ENCODE measurements around the gene SGCA. TPM values are rescaled to one million over a fixed set of nuclear protein-coding genes. Genes with fewer than 3 reads are reported as not detected.

SGCA gene
- total RNA-seq, 1 donor from 2014 or later, result 159 TPM

DNA sequence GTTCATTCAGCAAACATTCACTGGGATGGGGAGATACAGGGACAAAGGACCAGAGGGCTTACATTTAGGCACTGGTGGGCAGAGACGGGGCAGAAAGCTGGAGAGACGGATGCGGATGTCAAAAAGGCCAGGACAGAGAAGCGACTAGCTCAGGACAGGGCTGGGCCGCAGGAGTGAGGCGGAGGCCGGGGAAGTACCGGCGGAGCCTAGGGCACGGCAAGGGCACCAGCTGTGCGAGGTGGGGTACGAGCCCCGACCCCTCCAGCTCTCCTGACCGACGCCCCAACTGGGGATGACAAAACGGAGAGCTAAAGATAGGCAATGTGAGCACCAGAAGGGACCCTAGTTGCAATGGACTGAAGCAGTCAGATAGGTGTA is 3.9 kb upstream of the SGCA start:
- intact Hi-C loops (cut with DNase I), result loop anchor here (2.0 to 5.0 kb wide), 3 partner anchors 21 to 67 kb away; partner anchors contain the start of gene PDK2
- no peak for DNase-seq (ENCODE audit: low spot score)

DNA sequence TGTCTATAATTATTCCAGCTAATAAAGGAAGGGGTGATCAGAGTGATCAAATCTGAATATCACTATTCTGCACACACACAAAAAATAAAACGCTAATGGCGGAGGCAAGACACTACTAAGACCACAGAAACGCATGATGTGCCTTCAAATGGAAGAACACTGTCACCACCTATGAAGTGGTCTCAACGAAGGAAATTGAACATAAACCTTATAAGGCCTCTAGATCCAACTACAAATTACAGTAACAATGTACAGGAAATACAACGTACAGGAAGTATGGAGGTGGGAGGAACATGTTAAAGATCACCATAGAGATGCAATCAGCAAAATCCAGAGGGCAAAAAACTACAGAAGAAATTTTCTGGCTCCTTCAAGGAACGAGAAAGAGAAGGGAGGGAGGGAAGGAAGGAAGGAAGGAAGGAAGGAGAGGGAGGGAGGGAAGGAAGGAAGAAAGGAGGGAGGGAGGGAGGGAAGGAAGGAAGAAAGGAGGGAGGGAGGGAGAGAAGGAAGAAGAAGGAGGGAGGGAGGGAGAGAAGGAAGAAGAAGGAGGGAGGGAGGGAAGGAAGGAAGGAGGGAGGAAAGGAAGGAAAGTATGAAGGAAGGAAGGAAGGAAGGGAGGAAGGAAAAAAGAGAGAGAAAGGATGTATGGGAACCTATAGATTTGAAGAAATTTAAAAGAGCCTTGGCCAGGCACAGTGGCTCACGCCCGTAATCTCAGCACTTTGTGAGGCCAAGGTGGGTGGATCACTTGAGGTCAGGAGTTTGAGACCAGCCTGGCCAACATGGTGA is 3.1 kb upstream of the SGCA start:
- no peak for DNase-seq (ENCODE audit: low spot score)
- intact Hi-C loops (cut with DNase I), result loop anchor here (5.0 kb wide), 1 partner anchor 45 kb away; no protein-coding TSS in a partner anchor

DNA sequence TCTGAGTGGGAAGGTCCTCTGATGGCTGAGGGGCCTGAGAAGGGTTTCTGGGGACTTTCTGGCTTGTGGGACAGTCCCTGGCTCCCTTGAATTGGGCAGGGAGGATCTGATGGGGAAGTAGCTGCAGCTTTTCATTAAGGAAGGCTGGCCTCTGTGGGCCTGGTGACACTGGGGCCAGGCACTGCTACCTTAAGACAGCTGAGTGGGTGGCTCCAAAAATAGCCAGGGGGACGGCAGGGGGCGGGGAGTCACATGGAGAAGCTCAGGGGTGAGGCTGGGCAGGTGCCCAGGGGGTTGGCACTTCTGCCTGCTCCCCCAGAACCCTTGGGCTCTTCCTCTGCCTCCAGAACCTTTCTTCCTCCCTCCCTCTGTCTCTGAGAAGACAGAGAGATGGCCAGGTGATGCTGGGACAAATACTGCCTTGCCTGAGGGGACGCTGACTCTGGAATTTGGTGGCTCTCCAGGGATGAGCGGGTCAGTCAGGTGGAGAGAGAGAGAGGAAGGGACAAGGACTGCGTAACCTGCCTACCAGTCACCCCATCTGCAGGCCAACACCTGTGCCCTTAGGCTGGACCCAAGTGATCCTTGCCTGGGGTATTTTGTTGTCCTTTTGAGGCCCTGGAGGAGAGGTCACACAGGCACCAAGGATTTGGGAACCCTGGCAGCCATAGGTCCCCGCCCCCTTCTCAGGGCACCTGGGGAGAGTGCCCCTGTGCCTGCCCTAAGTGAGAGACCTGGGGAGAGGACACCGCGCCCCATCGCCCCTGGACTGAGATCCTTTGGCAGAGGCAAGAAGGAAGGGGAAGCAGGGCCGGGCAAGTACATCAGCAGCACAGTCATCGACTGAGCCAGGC is 1.7 kb upstream of the SGCA start:
- intact Hi-C loops (cut with DNase I), result loop anchor here (2.0 to 5.0 kb wide), 2 partner anchors 13 to 47 kb away; partner anchors contain the start of gene PPP1R9B
- peak; percentile 87 for DNase-seq (ENCODE audit: low spot score)

DNA sequence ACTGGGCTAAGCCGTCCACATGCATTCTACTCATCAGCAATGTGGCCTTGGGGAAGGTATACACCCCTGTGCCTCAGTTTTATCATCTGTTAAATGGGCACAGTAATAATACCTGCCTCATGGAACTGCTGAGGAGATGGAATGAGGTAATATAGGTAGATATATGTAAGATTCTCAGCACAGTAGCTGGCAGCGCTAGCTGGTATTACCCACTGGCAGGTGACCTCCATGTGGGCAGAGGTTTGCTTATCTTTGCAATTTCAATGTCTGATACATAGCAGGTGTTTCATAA is 1.2 kb upstream of the SGCA start:
- DNase-seq (ENCODE audit: low spot score), result no peak
- intact Hi-C loops (cut with DNase I), result loop anchor here (2.0 to 5.0 kb wide), 2 partner anchors 14 to 47 kb away; partner anchors contain the start of gene PPP1R9B

DNA sequence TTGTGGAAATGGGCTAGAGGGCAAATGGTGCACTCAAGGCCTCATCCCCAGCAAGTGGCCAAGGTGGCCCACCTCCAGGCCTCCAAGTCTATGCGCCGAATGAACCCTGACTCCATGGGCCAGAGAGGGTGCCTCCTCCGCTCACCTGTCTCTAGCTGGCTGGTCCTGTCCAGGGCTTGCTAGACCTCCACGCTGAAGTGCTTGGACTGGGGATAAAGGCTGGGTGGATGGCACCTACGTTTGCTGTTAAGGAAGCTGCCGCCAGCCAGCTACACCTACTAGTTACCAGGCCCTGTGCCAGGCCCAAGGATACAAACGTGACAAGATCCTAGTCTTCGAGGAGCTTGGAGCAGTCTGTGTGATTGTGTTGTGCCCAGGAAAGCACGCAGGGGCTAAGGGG is 739 bp upstream of the SGCA start:
- intact Hi-C loops (cut with DNase I), result loop anchor here (2.0 kb wide), 1 partner anchor 14 kb away; the partner anchor contains the start of gene PPP1R9B
- DNase-seq (ENCODE audit: low spot score), result no peak

DNA sequence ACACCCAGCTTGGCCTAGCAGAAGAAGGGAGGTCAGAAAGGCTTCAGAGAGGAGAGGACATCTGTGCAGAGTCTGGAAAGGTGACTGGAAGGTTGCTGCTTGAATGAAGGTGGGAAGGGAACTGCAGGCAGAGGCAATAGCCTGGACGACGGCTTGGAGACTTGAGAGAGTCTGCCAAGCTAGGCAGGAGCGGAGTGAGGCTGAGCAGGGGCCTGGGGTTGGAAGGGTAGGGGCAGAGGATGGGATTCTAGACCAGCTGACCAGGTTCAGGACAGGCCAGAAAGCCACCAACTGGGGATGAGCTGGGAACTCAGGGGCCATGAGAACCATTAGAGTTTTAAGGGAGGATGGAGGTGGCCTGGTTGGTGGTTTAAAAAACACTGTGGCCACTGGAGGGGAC is 339 bp upstream of the SGCA start:
- intact Hi-C loops (cut with DNase I), result loop anchor here (2.0 kb wide), 1 partner anchor 15 kb away; the partner anchor contains the start of gene PPP1R9B
- DNase-seq (ENCODE audit: low spot score), result no peak

DNA sequence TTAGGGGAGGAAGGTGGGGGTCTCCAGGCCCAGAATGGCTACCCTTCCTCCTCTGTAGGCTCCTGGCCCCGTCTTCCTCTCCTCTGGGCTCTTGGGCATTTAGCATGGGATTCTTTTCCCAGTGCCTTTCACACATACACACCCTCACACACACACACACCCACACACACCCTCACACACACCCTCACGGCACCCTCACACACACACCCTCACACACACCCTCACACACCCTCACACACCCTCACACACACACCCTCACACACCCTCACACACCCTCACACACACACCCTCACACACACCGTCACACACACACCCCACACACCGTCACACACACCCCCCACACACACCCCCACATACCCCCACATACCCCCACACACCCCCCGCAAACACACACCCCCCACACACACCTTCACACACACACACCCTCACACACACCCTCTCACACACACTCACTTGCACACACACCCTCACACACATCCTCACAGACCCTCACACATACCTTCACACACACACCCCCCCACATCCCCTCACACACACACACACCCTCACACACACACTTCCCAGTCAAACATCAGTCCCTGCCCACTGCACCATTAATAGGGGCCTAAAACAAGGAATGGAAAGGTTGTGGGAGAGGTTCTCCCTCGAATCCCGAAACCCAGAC is 845 bp downstream of the SGCA start:
- no peak for DNase-seq (ENCODE audit: low spot score)
- intact Hi-C loops (cut with DNase I), result no loop called here

DNA sequence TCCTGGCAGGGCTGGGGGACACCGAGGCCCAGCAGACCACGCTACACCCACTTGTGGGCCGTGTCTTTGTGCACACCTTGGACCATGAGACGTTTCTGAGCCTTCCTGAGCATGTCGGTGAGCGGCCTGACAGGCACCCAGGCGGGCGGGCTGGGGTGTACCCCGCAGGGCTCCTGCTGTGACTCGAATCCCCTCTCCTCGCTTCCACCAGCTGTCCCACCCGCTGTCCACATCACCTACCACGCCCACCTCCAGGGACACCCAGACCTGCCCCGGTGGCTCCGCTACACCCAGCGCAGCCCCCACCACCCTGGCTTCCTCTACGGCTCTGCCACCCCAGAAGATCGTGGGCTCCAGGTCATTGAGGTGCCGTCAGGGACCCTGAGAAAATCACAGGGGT is 1.6 kb downstream of the SGCA start:
- DNase-seq (ENCODE audit: low spot score), result no peak
- intact Hi-C loops (cut with DNase I), result no loop called here

DNA sequence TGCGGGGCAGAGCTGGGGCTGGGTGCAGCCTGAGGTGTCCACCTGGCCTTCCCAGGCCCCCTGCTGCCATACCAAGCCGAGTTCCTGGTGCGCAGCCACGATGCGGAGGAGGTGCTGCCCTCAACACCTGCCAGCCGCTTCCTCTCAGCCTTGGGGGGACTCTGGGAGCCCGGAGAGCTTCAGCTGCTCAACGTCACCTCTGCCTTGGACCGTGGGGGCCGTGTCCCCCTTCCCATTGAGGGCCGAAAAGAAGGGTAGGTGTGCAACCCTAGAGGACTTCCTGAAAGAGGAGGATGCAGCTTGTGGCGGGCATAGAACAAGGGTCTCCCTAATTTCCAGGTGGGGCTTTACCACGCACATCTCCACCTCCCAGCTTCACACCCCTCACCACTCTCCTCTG is 2.5 kb downstream of the SGCA start:
- intact Hi-C loops (cut with DNase I), result loop anchor here (2.0 kb wide), 1 partner anchor 30 kb away; no protein-coding TSS in a partner anchor

DNA sequence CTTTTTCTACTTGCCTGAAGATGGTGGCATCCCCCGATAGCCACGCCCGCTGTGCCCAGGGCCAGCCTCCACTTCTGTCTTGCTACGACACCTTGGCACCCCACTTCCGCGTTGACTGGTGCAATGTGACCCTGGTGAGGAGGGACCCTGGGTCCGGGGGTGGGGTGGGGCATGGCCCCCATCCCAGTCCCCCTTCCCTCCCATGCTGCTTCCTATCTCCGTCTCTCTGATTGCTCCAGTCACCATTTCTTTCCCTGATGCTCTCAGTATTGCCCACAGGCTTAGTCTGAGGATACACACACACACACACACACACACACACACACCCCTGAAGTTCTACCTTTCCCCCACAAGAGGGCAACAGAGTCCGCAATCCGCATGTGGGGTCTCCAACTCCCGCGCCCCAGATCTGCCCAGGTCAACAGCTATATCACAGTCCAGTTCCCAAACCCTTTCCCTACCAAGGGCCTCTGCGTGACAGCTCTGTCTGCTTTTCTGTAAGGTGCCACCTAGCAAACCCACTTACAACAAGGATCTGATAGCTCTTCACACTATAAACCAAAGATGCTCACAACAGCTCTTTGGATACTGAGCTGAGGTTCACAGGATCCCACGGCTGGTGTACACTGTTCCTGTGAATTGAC is 3.4 kb downstream of the SGCA start:
- no peak for DNase-seq (ENCODE audit: low spot score)
- intact Hi-C loops (cut with DNase I), result loop anchor here (2.0 kb wide), 1 partner anchor 30 kb away; no protein-coding TSS in a partner anchor

More for the DNA sequence above, 2.5 kb downstream of the SGCA start:
- no peak for DNase-seq (ENCODE audit: low spot score)

DNA sequence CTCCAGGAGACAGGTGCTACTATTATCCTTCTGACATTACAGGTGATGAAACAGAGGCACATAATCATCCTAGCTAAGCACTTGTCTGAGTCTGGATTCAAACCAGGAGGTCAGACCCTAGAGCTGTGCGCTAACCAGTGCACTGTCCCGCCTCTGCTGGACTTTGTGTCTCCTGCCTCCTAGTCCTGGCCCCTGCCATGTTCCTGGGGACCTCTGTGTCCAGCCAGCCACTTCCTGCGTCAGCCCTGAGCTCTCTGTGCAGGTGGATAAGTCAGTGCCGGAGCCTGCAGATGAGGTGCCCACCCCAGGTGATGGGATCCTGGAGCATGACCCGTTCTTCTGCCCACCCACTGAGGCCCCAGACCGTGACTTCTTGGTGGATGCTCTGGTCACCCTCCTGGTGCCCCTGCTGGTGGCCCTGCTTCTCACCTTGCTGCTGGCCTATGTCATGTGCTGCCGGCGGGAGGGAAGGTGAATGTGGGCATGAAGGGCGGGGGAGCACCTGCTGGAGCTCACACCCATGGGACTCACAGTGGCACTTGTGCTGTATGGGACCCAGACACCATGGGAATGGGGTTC is 4.2 kb downstream of the SGCA start:
- no peak for DNase-seq (ENCODE audit: low spot score)
- intact Hi-C loops (cut with DNase I), result loop anchor here (2.0 kb wide), 1 partner anchor 29 kb away; no protein-coding TSS in a partner anchor

DNA sequence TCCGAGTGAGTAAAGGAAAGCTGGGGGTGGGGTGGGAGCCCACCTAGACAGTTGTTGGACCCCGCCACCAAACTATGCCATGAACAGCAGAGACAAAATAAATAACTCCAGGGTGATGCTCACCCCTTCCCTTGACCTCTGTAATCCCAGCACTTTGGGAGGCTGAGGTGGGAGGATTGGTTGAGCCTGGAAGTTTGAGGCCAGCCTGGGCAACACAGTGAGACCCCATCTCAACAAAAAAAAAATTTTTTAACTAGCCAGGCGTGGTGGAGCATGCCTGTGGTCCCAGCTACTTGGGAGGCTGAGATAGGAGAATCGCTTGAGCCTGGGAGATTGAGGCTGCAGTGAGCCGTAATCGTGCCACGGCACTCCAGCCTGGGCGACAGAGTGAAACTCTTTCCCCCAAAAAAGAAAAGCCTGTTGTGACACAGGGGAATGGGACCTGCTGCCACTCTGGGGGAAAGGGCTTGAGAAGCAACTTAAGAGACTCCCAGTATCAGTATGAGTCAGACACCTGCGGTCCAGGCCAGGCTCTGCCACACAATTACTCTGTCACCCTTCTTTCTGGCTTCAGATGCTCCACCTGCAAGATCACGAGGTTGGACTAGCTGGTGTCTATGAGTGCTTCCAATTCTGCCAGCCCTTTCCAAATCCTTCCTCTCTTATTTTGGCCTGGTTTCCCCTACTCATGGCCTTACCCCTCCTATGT is 5.0 kb downstream of the SGCA start:
- intact Hi-C loops (cut with DNase I), result no loop called here

DNA sequence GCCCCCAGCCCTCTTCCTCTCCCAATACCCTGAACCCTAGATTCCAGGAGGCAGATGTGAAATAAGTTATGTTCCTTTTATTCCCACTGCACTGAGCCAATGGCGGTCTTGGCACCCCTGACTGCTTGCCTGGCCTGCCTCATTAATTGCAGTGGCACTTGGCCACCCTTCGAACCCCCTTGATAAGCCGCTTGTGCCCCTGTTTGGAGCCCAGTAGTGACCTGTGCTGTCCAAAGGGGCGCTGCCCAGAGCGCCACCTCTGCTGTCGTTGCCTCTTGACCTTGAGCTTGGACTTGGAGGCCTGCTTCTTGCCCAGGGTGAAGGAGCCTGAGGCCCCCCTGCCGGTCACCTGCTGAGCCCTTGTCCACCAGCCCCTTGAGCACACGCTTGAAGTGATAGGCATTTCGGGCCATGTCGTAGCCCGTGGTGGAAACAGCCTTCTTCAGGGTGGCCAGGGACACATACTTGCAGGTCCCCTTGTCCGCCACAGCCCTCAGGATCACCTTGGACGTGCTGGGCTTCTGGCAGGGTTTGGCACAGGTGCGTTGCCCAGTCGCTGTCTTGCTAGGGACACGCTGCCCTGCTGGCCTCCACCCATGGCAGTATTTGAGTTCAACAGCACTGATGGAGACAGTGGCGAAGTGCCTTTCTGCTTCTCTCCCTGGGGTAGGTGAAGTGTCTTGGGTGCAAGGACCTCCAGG is 5.7 kb downstream of the SGCA start:
- no peak for DNase-seq (ENCODE audit: low spot score)
- intact Hi-C loops (cut with DNase I), result no loop called here

More for the DNA sequence above, 5.0 kb downstream of the SGCA start:
- DNase-seq (ENCODE audit: low spot score), result no peak

DNA sequence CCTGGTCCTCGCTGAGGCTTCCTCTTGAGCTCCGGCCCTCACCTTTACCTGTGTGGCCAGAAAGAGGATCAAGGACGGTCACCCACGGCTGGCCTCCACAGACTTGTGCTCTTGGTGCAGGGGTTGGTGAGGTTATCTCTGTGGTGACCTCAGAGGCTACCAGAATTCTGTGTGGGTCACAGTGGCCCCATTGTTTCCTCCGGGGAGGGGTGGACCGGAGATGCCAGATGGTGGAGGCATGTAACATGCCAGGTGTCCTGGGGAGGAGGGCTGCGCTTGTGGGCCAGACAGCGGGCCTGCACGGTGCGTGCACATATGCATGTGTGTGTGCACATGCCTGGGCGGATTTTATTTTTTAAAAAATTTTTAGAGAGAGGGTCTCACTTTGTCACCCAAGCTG is 6.3 kb downstream of the SGCA start:
- intact Hi-C loops (cut with DNase I), result no loop called here
- no peak for DNase-seq (ENCODE audit: low spot score)

DNA sequence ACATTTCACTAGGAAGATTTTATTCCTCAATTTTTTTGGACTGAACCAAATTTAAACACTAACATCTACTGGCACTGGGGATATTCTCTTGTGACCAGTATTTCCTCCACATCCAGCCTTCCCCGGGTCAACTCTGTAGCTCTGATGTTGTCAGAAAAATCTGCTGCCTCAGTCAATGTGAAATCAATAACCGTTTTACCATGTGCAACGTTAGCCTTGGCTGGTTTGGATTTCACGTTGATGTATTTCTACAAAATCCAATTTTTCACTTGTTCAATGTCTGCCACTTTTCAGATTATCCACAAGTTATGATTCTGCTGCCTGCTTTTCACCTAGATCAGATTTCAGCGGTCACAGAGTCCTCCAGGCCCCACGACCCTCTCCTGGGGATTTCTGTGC is 7.1 kb downstream of the SGCA start:
- no peak for DNase-seq (ENCODE audit: low spot score)
- intact Hi-C loops (cut with DNase I), result no loop called here

DNA sequence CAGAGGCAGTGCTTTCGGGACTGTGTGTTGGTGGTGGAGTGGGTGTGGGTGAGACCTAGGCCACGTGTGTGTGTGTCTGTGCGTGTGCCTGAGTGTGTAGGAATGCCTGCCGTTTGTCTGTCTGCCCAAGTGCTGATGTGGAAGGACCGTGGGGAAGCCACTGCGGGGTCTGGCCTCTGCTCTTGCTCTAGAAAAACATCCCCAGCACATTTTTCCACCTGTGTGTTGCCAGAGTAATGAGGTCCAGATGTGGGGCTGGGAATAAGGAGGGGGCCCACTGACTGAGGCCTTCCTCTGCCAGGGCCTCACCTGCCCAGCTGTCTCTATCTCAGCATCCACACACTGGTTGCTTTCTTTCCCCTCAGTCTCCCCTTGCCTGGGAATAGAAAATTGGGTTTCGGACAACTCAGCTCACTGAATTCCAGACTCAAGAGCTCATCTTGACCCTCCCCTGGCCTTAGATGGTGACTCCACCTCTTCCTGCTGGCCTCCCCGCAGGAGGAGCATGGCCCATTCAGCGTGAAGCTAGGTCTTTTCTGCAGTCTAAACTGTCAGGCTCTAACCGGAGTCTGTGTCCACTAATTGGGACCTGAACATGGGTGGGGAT is 7.6 kb downstream of the SGCA start:
- intact Hi-C loops (cut with DNase I), result no loop called here
- DNase-seq (ENCODE audit: low spot score), result no peak

DNA sequence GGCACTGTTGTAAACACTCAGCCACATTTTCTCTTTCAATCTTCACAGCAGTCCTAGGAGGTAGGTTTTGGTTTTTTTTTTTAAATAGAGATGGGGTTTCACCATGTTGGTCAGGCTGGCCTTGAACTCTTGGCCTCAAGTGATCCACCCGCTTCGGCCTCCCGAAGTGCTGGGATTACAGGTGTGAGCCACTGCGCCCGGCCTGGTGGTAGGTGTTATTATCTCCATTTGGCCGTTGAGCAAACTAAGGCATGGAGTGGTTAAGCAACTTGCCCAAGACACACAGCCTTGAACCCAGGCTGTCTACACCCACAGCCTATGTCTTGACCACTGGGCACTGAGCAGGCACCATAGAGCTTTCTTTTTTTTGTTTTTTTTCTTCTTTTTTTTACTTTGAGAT is 8.6 kb downstream of the SGCA start:
- intact Hi-C loops (cut with DNase I), result no loop called here
- no peak for DNase-seq (ENCODE audit: low spot score)

All from cardiac septum (tissue), 1 donor.